Fibroblast of the aortic adventitia (primary cell): ENCODE data around the gene PRB4. TPM values are rescaled to one million over a fixed set of nuclear protein-coding genes. Genes with fewer than 3 reads are reported as not detected.
"Not testable (repeated sequence)": the region's sequence is repeated elsewhere in the genome, so short reads cannot be mapped to it uniquely, and the experiment has no call there.

Experiments used
- DNase-seq: peaks from one replicate; pipeline ENCODE4 v3.0.0-alpha.2; 2010; ENCODE audit warnings: low read depth
- H3K4me3 ChIP-seq: 2 replicates; pipeline ENCODE4 v1.5.1; 2011; ENCODE audit warnings: low read depth, mild to moderate bottlenecking, control low read depth, low read length, moderate library complexity
- CTCF ChIP-seq: IDR thresholded peaks from 2 replicates; pipeline ENCODE4 v1.5.1; 2011; ENCODE audit warnings: mild to moderate bottlenecking, low read length, control low read depth, inconsistent platforms; ENCODE audit not compliant: insufficient read depth
- total RNA-seq: library from RNA; depleted of rRNA; stranded (reverse); fragments of >200 nt; gene quantifications from 2 replicates; pipeline ENCODE4 v1.2.3, GENCODE V29; 2012; ENCODE audit warnings: low replicate concordance

The PRB4 gene
- total RNA-seq: not detected in 2 replicates

DNA sequence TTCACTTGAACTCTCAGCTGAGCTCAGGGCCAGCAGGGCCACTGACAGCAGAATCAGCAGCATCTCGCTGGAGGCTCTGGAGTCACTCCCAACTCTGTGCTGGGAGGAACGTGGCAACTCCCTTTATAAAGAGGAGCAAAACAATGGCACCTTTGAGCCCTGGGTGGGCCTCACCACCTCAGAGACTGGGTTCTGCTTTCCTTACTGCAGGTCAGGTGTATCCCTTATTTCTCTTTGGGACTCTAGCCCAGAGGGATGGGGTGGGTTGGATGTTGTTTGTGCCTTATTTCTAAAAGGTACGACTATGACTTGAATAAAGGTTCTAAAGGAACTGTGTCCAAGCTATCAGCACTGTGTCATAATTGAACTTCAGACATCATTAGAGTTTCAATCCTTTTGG is at the start of gene PRB4:
PRB4 (minus strand) TSS at position 101 of the 400 bp plus-strand sequence; CDS start at position 63, 38 bp downstream.
- DNase-seq: no peak
- TF ChIP-seq CTCF: no peak
- no peak within 1 kb of the TSS for H3K4me3 ChIP-seq

GRCh38 chr12:11351736-11352135 is 41.5 kb upstream of the PRB4 start:
- not testable (repeated sequence) for H3K4me3 ChIP-seq, DNase-seq

- DNase-seq: no peak
- H3K4me3 ChIP-seq: no peak overlapping the region
- TF ChIP-seq CTCF: no peak
Measured at GRCh38 chr12:11348439-11348838, 38.2 kb upstream of the PRB4 start.

- TF ChIP-seq CTCF: peak; percentile 5
- DNase-seq: no peak
- H3K4me3 ChIP-seq: no peak overlapping the region
Measured at GRCh38 chr12:11347810-11348209, 37.6 kb upstream of the PRB4 start.

- DNase-seq: no peak
- no peak for TF ChIP-seq CTCF
- H3K4me3 ChIP-seq: no peak overlapping the region
Measured at GRCh38 chr12:11344500-11344899, 34.3 kb upstream of the PRB4 start.

GRCh38 chr12:11324426-11324825 is 14.2 kb upstream of the PRB4 start:
- no peak for DNase-seq
- no peak overlapping the region for H3K4me3 ChIP-seq
- no peak for TF ChIP-seq CTCF

DNA sequence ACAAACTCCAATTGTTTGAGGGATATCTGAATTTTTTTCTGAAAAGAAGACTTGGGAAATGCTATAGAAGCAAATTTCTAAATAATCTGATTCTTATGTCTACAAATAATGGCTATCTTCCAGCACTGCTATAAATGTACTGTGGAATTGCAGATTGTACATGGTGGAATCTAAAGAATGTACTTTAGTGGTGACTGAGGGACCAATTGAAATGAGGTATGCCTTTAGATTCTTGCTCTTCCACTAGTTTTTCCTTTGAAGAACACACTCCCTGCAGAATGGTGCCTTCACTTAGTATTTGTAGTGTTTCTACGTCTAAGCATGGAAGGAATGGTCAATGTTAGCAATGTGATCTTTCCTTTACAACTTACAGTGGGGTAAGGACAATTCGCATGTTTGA is 11.7 kb upstream of the PRB4 start:
- no peak for TF ChIP-seq CTCF
- H3K4me3 ChIP-seq: no peak overlapping the region
- no peak for DNase-seq
